Astrocyte (in vitro differentiated cells and primary cell): ENCODE measurements around the gene TMEM229A. TPM values are rescaled to one million over a fixed set of nuclear protein-coding genes. Genes with fewer than 3 reads are reported as not detected.

ENCODE experiments used
- DNase-seq: peaks from one replicate; pipeline ENCODE4 v3.0.0-alpha.2; 2010; ENCODE audit warnings: low read depth
- FAIRE-seq: peaks from 2 replicates; lab custom pipeline; 2011; peaks lifted over from hg19 to GRCh38; lab: Jason Lieb, UNC
- H2AFZ ChIP-seq: 2 replicates; pipeline ENCODE4 v1.6.0; 2012; ENCODE audit warnings: low read depth, low read length, inconsistent platforms
- H3K27ac ChIP-seq: 2 replicates; pipeline ENCODE4 v1.5.1; 2011; ENCODE audit warnings: low read depth, low read length, inconsistent platforms
- H3K27me3 ChIP-seq: 2 replicates; pipeline ENCODE4 v1.6.0; 2011; ENCODE audit warnings: low read length, inconsistent platforms; ENCODE audit not compliant: insufficient read depth
- H3K36me3 ChIP-seq: 2 replicates; pipeline ENCODE4 v1.5.1; 2011; ENCODE audit warnings: low read length, inconsistent platforms; ENCODE audit not compliant: insufficient read depth
- H3K4me1 ChIP-seq: 2 replicates; pipeline ENCODE4 v1.5.1; 2011; ENCODE audit warnings: low read length, inconsistent platforms; ENCODE audit not compliant: insufficient read depth
- H3K4me2 ChIP-seq: 2 replicates; pipeline ENCODE4 v1.6.0; 2012; ENCODE audit warnings: low read length, inconsistent platforms
- H3K4me3 ChIP-seq: 2 replicates; pipeline ENCODE4 v1.5.1; 2011; ENCODE audit warnings: low read depth, mild to moderate bottlenecking, low read length, inconsistent platforms; ENCODE audit not compliant: insufficient read depth
- H3K79me2 ChIP-seq: 2 replicates; pipeline ENCODE4 v1.6.0; 2012; ENCODE audit warnings: mild to moderate bottlenecking, low read length, inconsistent platforms; ENCODE audit not compliant: insufficient read depth
- H3K9ac ChIP-seq: 2 replicates; pipeline ENCODE4 v1.6.0; 2012; ENCODE audit warnings: mild to moderate bottlenecking, low read length, inconsistent platforms
- H3K9me3 ChIP-seq: 2 replicates; pipeline ENCODE4 v1.5.1; 2012; ENCODE audit warnings: low read depth, mild to moderate bottlenecking, low read length, inconsistent platforms; ENCODE audit not compliant: insufficient read depth
- H4K20me1 ChIP-seq: 2 replicates; pipeline ENCODE4 v1.6.0; 2012; ENCODE audit warnings: low read length, inconsistent platforms; ENCODE audit not compliant: insufficient read depth
- H3K27ac Mint-ChIP-seq: one replicate; pipeline ENCODE4 v1.8.0; 2021; ENCODE audit warnings: mild to moderate bottlenecking, mixed read lengths; ENCODE audit not compliant: unreplicated experiment
- H3K27me3 Mint-ChIP-seq: one replicate; pipeline ENCODE4 v1.8.0; 2021; ENCODE audit warnings: low read depth, mixed read lengths; ENCODE audit not compliant: unreplicated experiment
- H3K36me3 Mint-ChIP-seq: one replicate; pipeline ENCODE4 v1.8.0; 2021; ENCODE audit warnings: low read depth, mixed read lengths; ENCODE audit not compliant: unreplicated experiment
- H3K4me1 Mint-ChIP-seq: one replicate; pipeline ENCODE4 v1.8.0; 2021; ENCODE audit warnings: low read depth, mixed read lengths; ENCODE audit not compliant: unreplicated experiment
- H3K4me3 Mint-ChIP-seq: one replicate; pipeline ENCODE4 v1.8.0; 2021; ENCODE audit warnings: mild to moderate bottlenecking, moderate library complexity, mixed read lengths; ENCODE audit not compliant: unreplicated experiment
- H3K9me3 Mint-ChIP-seq: one replicate; pipeline ENCODE4 v1.8.0; 2021; ENCODE audit warnings: mild to moderate bottlenecking, mixed read lengths; ENCODE audit not compliant: unreplicated experiment
- CTCF ChIP-seq: IDR thresholded peaks from 2 replicates; pipeline ENCODE4 v1.5.1; 2011; ENCODE audit warnings: low read depth, mild to moderate bottlenecking, inconsistent platforms, low read length, moderate library complexity; ENCODE audit not compliant: insufficient read depth
- EZH2 ChIP-seq: IDR thresholded peaks from 2 replicates; pipeline ENCODE4 v1.6.1; 2012; ENCODE audit warnings: mild to moderate bottlenecking, low read length, inconsistent platforms; ENCODE audit not compliant: insufficient read depth
- total RNA-seq: library from RNA; stranded (reverse); gene quantifications from 2 replicates; pipeline ENCODE4 v1.2.1, GENCODE V29; 2021

The TMEM229A gene
- total RNA-seq, 1 donor from 2014 or later: 0.09 TPM

GRCh38 chr7:124031919-124032318, 948 bp downstream of the TMEM229A start:
- Histone ChIP-seq H3K4me3 (no peak overlapping the region), H3K27ac (no peak overlapping the region), H3K36me3 (no peaks in the 10 kb centered on the region), H3K9me3 (no peaks in the 10 kb centered on the region), H3K9ac (no peak overlapping the region), H3K4me2 (peak overlapping the region; percentile 88), H2AFZ (no peak overlapping the region), H3K27me3 (peaks cover 35% of the 10 kb centered on the region), H3K79me2 (no peaks in the 10 kb centered on the region), H3K4me1 (peaks cover 7% of the 10 kb centered on the region), H4K20me1 (no peaks in the 10 kb centered on the region)
- Mint-ChIP-seq H3K27ac (peak overlapping the region; percentile 35), H3K4me3 (peak overlapping the region; percentile 85), H3K27me3 (peaks cover 36% of the 10 kb centered on the region), H3K4me1 (peaks cover 3% of the 10 kb centered on the region), H3K36me3 (no peaks in the 10 kb centered on the region), H3K9me3 (peaks cover 1% of the 10 kb centered on the region)
- no peak for FAIRE-seq
- no peak for TF ChIP-seq EZH2
- no peak for TF ChIP-seq CTCF
- DNase-seq: no peak

DNA sequence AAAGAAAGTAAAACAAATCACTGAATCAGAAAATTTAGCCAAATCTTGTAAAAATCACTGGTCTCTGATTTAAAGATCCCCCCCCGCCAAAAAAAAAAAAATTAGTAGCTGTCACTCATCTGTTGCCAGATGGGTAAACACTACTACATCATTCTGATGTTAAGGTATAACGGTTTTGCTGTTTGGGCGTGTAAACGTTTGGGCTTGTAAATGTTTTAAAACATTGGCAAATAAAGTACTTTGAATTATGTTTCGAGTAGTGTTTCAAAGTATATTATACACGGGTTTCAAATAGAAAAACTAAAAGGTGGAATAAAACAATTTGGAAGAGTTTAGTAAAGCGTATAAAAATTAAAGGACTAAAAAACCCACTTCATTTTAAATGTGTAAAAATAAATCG, 1.5 kb downstream of the TMEM229A start:
- Mint-ChIP-seq H3K4me3 (peak overlapping the region; percentile 85), H3K27ac (no peak overlapping the region), H3K9me3 (peaks cover 1% of the 10 kb centered on the region), H3K4me1 (peaks cover 3% of the 10 kb centered on the region), H3K27me3 (peaks cover 33% of the 10 kb centered on the region), H3K36me3 (no peaks in the 10 kb centered on the region)
- Histone ChIP-seq H3K4me3 (no peak overlapping the region), H3K79me2 (no peaks in the 10 kb centered on the region), H3K36me3 (no peaks in the 10 kb centered on the region), H3K27ac (no peak overlapping the region), H3K4me2 (no peak overlapping the region), H2AFZ (no peak overlapping the region), H3K27me3 (peaks cover 35% of the 10 kb centered on the region), H3K9ac (no peak overlapping the region), H3K4me1 (peaks cover 7% of the 10 kb centered on the region), H4K20me1 (no peaks in the 10 kb centered on the region), H3K9me3 (no peaks in the 10 kb centered on the region)
- FAIRE-seq (no peak), DNase-seq (no peak)
- TF ChIP-seq EZH2 (no peak), CTCF (no peak)

DNA sequence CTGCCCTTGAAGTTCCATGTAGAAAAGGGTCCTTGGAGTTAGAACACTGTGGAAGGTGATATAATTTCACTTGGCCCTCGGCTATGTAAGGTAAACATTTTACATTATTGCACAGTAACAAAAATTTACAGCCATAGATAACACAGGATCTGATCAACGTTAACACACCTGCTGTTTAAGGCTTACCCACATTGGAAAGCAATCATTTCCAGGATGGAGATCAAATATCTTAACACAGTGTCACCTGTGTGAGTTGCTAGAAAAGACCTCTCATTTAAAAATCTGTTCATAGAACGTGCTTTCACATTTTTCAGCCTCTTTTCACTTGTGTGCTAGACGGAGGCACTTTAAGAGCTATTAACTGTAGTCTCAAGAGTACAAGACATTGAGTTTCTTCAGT, 1.9 kb downstream of the TMEM229A start:
- H3K4me2 ChIP-seq: no peak overlapping the region
- no peaks in the 10 kb centered on the region for H3K9me3 ChIP-seq
- Mint-ChIP-seq H3K9me3 (peaks cover 1% of the 10 kb centered on the region), H3K27me3 (peaks cover 29% of the 10 kb centered on the region), H3K4me1 (peaks cover 3% of the 10 kb centered on the region), H3K27ac (no peak overlapping the region), H3K36me3 (no peaks in the 10 kb centered on the region), H3K4me3 (no peak overlapping the region)
- no peak overlapping the region for H2AFZ ChIP-seq
- H3K27me3 ChIP-seq: peaks cover 34% of the 10 kb centered on the region
- H3K9ac ChIP-seq: no peak overlapping the region
- peaks cover 7% of the 10 kb centered on the region for H3K4me1 ChIP-seq
- FAIRE-seq (no peak), DNase-seq (no peak)
- no peak overlapping the region for H3K27ac ChIP-seq
- no peaks in the 10 kb centered on the region for H4K20me1 ChIP-seq
- H3K36me3 ChIP-seq: no peaks in the 10 kb centered on the region
- H3K79me2 ChIP-seq: no peaks in the 10 kb centered on the region
- H3K4me3 ChIP-seq: no peak overlapping the region
- no peak for TF ChIP-seq CTCF
- no peak for TF ChIP-seq EZH2
